HG03558 (cell line): ENCODE results near the gene RHOU.

Source experiments
- ATAC-seq: cut with Tn5 transposase; IDR thresholded peaks from one replicate; pipeline ENCODE4 v1.9.1; 2021; ENCODE audit warnings: moderate number of reproducible peaks; ENCODE audit not compliant: unreplicated experiment; ENCODE audit errors: extremely low read depth

The RHOU gene

DNA sequence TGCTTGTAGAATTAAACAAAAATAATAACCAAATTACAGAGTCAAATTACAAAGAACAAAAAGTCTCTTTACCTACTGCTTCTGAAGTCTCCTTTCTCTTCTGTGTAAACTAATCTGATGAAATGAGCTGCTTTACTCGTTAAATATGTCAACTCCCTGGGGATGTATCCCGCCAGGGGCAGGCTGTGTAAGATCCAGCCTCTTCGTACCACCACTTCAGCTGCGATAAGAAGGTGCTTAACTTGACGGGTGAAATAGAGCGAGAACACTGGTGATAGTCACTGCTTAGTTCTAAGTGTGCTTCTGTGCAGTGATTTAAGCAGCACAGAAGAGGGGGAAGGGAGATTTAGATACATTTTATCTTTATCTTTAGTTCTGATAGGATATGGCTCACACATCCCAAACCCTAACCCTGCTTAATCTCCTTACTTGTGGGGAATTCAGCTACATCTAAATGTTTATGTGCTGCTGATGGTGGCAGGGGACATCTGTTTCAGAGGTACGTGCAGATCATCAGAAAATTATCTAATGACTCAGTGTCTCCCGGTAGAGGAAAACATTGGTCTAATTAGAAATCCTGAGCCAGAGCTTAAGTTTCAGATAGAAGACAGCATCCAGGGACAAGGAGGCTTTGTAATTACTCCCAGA, 46.0 kb downstream of the RHOU start:
- ATAC-seq, result no peak

- ATAC-seq, result no peak
Measured at GRCh38 chr1:228781809-228782661, 46.8 kb downstream of the RHOU start.

DNA sequence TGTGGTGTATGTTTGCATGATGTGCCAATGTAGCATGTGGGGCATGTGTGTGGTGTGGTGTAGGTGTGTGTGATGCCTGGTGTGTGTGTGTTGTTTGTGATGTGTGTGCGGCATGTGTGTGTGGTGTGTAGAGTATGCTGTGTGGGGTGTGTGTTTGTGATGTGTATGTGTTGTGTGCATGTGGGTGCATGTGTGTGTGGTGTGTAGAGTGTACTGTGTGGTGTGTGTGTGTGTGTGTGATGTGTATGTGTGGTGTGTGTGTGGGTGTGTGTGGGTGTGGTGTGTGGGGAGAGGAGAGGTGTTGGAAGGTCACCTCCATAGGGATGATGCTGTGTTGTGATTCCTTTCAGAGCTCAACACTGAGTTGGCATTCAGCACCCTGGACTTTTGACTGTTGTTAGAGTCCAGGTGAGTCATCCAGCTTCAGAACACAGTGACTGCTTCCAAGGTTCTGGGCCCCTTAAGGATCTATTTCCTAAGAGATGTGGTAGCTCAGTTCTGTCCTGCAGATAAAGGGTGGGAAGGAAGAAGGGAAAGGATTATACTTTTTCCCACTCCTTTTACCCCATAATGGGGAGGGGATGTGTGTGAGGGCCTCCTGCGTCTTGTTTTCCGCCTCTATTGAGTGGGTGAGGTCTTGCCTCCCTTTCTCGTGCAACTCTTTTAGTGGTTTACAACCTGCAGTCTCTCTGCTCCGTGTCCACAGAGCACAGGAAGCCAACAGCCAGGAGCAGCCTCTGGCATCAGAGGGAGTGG, 47.6 kb downstream of the RHOU start:
- no peak for ATAC-seq

DNA sequence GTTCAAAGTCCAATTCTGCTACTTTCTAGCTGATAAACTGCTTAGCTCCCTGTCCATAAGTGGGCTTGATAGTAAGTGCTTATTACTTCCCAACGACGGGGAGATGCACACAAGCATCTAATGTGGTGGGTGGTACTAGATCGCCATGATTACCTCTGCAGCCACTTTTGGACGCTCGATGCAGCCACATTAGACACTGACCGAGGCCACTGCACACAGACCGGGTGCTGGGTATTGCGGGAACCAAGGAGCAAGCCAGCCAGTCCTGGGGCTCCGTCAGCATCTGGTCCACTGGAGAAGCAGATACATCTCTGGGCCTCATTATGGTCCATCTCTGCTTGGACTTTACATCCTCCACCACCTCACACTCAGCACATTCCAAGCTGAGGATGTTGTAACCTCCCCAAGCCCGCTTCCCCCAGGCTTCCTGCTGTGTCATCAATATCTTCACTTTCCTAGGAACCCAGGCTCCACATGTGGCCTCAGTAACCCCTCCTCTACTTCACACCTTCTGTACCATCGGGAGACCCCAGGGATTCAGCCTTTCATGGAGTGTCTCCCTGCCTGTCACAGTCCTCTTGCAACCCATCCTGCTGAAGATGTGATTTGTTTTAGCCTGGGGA, 48.2 kb downstream of the RHOU start:
- ATAC-seq, result no peak

- no peak for ATAC-seq
Measured at GRCh38 chr1:228784181-228784580, 48.9 kb downstream of the RHOU start.

DNA sequence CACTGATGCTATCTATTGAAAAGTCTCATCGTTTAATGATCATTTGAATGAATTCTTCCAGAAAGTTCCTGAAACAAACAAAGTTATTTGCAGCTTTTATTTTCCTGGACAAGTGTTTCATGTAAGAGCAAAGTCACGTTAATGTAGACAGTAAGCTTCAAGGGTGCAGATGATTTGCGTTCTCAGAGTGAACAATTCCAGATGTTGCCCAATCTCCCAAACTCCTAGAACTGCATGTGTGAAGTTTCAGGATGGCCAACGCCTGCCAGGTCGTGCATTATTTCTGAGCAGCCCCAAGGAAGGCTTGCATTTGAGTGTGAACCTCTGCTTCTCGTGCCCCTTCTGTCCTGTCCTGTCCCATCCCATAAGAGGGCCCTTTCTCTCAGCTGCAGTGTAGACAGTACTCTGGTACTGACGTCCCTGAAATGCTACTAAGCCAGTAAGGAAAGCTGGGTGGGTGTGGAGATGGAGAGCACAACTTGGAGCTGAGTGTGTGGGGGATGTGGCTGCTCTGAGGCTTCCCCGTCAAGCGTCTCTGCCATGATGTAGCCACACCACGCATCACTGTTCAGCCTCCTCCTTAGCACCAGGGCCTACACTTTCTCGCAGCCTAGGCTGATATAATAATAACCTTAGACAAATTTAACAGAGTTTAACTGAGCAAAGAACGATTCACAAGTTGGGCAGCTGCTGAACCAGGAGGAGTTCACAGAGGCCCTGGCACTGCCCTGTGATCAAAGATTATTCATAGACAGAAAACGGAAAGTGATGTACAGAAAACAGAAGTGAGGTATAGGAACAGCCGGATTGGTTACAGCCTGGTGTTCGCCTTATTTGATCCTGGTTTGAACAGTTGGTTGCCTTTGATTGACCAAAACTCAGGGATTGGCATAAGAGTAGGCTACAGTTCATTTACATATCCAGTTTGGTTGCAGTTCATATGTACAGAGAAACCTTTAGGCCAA, 50.4 kb downstream of the RHOU start:
- ATAC-seq, result no peak

DNA sequence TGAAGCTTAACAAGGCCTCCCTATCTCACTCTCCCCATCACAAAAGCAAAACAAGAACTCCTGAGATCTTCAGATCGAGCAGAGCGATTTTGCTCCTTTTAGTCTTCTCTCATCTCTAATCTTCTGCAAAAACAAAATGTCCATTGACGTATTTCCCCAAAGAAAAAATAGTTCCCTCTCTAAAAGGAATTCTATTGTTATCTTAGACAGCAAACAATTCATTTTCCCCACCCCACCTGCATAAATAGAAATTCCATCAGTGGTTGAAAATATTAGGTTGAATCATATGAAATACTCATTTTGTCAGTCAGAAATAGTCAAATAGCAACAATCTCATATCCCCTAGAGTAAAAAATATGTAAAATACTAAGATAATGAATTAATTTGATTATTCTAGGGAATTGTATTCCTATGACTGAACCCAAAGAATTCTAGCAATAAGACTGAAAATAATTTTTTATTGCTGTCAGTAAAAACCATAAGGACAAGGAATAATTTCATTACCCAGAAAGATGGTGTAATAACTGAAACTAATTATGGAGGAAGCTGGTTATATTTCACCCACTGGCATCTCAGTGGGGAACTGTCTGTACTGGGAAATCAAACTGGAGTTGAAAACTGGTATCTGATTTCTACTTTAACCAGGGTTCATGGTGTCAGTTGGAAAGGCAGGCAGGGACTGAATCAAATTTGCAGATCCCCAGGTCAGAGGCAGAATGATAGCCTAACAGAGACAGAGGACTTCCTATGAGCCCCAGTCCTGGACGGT, 51.3 kb downstream of the RHOU start:
- no peak for ATAC-seq

GRCh38 chr1:228791791-228792190, 56.5 kb downstream of the RHOU start:
- ATAC-seq, result no peak

DNA sequence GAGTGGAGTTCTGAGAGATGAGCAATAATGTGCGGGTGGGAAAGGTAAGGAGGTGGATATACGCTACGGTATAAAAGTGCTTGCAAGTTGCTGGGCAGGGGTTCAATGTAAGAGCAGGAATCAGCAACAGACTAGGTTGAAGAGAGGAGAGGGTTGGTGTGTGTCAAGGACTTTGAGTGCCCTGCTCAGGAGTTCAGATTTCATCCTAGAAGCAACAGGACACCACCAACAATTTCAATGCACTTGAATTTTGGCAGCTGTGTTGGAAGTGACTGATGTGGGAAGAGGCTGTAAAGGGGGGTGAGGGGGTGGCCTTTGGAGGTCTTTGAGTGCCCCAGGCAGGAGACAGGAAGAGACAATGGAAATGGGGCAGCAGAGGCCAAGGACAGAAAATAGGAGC, 57.3 kb downstream of the RHOU start:
- ATAC-seq, result no peak

DNA sequence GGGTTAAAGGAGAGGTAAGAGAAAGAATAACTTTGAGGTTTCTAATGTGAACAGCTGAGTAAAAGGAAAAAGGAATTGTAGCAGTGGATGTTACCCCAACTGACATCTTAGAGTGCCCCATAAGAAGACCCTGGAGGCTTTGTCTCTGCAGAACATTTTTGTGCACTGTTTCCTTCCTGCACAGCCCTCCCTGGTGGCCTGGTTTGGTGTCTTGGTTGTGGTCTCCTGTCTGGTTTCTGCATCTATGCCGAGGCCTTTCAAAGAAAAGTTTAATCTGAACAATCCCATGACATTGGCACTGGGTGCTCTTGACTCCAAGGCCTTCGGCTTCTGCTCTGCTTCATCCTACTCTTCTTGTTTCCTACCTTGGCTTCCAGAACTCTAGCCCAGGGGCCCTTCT, 57.8 kb downstream of the RHOU start:
- no peak for ATAC-seq

DNA sequence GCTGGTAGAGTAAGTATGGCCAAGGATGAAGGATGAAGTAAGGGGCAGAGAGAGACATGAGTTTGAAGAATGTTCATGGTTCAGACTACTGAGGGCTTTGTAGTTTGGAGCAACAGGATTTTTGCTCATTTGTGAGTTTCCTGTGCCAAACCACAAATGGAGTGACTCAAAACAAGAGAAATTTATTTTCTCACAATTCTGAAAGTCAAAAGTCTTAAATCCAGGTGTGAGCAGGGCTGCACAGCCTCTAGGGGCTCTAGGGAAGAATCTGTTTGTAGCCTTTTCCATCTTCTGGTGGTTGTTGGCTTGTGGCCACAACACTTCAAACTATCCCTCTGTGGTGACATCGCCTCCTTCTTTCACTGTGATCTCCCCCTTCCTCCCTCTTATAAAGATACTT, 58.9 kb downstream of the RHOU start:
- ATAC-seq, result no peak

- ATAC-seq, result no peak
Measured at GRCh38 chr1:228794810-228795209, 59.5 kb downstream of the RHOU start.

DNA sequence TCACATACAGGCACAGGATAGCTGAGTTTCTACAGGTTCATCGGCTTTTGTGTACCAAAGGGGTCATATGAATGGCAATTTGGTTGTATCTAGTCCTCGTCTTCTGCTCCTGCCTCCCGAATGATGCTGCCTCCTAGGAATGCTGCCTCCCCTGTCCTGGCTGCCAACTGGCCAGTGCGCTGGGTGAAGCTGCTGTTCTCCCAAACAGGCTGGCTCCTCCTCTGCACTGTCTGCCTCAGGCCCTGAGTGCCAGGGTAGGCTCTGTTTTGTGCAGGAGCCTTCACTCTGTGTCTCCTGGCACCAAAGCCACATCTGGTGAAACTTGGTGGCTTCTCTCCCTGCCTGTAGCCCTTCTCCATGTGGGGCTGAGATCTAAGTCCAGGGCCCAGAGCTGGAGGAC, 60.3 kb downstream of the RHOU start:
- ATAC-seq, result no peak
